AG09309 (cell line): ENCODE measurements around the gene RPL19.

Experiments
- DNase-seq: peaks from one replicate; pipeline ENCODE4 v3.0.0-alpha.2; 2010; ENCODE audit warnings: low read depth
- H3K4me3 ChIP-seq: 2 replicates; pipeline ENCODE4 v1.5.1; 2011; ENCODE audit warnings: mild to moderate bottlenecking, low read depth, low read length, moderate library complexity; ENCODE audit not compliant: control insufficient read depth
- TF ChIP-seq, protein P1 (sequence below): IDR thresholded peaks from 2 replicates; pipeline ENCODE4 v1.5.1; 2011; ENCODE audit warnings: mild to moderate bottlenecking, low read depth, low read length, inconsistent platforms; ENCODE audit not compliant: insufficient read depth, control insufficient read depth; ENCODE audit errors: missing control alignments

RPL19 gene

GRCh38 chr17:39200070-39200879 lies at the start of gene RPL19:
RPL19 (plus strand) TSS chr17:39200283; CDS start chr17:39200345, 62 bp downstream.
- H3K4me3 ChIP-seq = peak within 1 kb of the TSS; percentile 84
- TF ChIP-seq, protein P1, sequence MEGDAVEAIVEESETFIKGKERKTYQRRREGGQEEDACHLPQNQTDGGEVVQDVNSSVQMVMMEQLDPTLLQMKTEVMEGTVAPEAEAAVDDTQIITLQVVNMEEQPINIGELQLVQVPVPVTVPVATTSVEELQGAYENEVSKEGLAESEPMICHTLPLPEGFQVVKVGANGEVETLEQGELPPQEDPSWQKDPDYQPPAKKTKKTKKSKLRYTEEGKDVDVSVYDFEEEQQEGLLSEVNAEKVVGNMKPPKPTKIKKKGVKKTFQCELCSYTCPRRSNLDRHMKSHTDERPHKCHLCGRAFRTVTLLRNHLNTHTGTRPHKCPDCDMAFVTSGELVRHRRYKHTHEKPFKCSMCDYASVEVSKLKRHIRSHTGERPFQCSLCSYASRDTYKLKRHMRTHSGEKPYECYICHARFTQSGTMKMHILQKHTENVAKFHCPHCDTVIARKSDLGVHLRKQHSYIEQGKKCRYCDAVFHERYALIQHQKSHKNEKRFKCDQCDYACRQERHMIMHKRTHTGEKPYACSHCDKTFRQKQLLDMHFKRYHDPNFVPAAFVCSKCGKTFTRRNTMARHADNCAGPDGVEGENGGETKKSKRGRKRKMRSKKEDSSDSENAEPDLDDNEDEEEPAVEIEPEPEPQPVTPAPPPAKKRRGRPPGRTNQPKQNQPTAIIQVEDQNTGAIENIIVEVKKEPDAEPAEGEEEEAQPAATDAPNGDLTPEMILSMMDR = no peak
- no peak for DNase-seq

DNA sequence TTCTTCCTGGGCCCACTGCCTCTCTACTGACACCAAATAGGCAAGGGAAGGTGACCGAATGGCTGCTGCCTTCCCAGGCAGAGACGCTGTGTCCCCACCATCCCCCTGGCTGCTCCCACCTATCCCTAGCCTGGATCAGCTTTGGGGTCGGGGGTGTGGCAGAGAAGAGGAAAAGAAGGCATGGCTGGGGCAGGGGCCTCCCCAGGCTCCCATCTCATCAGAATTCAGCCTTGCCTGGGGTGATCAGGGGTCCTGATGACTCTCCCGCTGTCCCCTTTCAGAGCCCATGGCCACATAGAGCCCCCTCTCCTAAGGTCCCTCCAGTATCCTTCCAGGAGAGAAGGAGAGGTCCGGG lies 49.3 kb upstream of the RPL19 start:
- TF ChIP-seq, protein P1 = no peak
- H3K4me3 ChIP-seq = no peak overlapping the region
- DNase-seq = no peak

GRCh38 chr17:39151150-39151942 lies 48.7 kb upstream of the RPL19 start, which contains the start of gene PLXDC1:
PLXDC1 (minus strand) TSS chr17:39151637; CDS start chr17:39151437, 200 bp downstream.
- DNase-seq = no peak
- peak within 1 kb of the TSS; percentile 67 for H3K4me3 ChIP-seq
- TF ChIP-seq, protein P1 = no peak

DNA sequence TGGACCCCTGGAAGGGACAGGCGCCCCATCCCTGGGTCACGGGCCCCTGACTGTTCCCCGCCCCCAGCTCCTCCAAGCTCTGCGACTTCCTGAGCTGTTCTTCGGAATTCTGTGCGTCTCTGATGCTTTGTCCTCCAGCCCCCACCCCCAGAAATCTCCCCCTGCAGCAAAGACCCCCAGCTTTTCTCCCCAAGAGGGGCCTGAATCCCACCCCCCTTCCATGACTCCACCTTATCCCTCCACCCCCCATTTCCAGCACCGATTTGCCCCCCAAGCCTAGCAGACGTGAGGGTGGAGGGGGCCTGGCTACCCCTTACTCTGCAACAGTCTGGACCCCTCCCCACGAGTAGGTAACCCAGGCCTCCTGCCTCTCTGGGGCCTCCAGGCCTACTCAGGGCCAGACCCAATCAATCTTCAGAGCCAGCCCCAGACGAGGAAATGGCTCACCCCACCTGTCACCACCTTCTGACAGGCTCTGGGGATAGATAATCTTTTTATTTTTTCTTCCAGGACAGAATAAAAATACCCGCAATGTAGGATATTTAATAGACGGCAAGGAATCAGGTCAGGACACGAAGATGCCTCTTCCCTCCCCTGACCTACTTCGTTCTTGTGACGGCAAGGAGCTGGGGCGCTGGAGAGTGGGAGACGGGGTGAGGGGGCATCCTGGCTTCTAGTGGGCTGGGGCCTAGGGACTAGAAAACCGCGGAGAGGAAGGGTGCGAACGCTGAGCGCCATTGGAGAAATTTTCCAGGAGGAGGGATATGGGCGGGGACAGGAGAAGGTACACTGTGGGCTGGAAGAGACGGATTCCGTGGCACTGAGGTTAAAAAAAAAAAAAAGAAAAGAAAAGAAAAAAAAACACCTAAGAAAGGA lies 47.9 kb upstream of the RPL19 start:
- TF ChIP-seq, protein P1 = no peak
- DNase-seq = no peak
- peak overlapping the region; percentile 67; the same call in 1 of the 2 replicates for H3K4me3 ChIP-seq

DNA sequence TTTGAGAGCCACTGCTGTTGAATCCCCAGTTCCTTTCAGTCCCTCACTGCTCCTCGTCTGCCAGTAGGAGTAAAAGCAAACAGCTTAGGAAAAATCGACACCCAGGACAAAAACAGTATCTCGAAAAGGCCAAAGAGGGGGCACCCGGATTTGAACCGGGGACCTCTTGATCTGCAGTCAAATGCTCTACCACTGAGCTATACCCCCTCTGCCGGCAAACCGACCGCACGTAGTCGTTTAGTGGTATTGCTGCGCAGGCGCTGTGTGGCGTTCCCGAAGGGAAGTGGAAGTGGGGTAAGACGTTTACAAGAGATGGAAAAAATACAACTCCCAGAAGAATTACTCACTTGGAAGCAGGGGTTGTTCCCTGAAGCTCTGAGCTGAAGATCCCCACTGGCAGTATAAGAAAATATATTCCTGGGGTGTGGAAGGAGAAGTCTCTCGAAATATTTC lies 46.5 kb upstream of the RPL19 start:
- peak overlapping the region; percentile 67 for H3K4me3 ChIP-seq
- TF ChIP-seq, protein P1 = peak; percentile 29
- DNase-seq = no peak

DNA sequence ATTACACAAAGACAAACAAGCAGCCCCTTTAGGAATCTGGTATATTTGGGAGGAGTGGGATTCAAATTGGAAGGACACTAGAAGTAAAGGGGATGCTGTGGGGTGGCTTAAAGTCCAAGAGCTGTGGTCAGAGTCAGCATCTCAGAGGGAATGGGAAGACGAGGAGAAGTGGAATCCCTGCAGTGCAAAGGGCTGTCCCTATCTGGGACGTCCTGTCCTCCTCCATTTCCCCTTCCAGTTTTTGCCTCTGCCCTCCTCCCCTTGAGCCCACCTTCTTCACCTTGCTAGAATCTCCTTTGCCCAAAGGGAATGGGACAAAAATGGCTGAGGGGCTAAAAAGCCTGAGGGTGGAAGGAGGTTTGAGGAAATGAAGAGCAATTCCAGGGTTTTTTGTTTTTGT lies 44.4 kb upstream of the RPL19 start:
- TF ChIP-seq, protein P1 = no peak
- DNase-seq = no peak
- no peak overlapping the region for H3K4me3 ChIP-seq
